Stimulated activated CD4-positive, alpha-beta T cell treated with anti-CD3 and anti-CD28 coated beads, Interleukin-4, amount 100 ng/mL, for 24 hours (primary cell): Measurements from ENCODE around the gene RITA1.

Experiments
- DNase-seq: peaks from one replicate; pipeline ENCODE4 v3.0.0-alpha.2; 2020

Gene RITA1

DNA sequence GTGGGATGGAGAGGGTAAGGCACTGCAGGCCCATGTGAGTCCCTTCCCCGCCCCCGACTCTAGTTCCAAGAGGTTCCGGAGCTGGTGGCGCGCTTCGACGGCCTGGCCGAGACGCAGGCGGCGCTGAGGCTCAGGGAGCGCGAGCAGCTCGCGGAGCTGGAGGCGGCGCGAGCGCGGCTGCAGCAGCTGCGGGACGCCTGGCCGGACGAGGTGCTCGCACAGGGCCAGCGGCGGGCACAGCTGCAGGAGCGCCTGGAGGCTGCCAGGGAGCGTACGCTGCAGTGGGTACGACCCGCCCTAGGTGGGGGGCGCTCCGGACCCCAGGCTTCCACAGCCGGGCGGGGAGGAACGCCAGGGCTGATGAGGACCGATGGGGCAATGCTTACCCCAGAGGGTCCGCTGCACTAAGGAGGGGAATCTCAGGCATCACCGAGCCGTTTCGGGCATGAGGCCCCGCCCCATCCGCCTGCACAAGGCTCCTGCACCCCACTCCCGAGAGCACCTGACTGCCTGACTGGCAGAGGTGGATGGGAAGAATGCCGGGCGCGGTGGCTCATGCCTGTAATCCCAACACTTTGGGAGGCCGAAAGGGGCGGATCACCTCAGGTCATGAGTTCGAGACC lies 31.1 kb upstream of the RITA1 start:
- DNase-seq: no peak

- DNase-seq: no peak
Observed at GRCh38 chr12:113155060-113155459, 30.5 kb upstream of the RITA1 start.

DNA sequence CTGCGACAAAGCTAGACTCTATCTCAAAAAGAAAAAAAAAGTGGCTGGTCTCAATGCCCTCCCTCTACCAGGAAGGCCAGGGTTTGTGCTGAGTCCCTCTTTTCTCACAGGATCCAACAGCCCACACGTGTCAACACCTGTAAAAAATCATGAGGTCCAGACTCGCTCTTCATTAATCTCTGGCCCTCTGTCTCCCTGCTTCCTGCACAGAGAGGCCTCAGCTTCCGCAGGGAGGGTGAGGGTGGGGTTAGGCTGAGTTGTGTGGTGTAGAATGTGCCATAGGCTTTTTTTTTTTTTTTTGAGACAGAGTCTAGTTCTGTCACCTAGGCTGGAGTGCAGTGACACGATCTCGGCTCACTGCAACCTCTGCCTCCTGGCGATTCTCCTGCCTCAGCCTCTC lies 29.9 kb upstream of the RITA1 start:
- DNase-seq: no peak

DNA sequence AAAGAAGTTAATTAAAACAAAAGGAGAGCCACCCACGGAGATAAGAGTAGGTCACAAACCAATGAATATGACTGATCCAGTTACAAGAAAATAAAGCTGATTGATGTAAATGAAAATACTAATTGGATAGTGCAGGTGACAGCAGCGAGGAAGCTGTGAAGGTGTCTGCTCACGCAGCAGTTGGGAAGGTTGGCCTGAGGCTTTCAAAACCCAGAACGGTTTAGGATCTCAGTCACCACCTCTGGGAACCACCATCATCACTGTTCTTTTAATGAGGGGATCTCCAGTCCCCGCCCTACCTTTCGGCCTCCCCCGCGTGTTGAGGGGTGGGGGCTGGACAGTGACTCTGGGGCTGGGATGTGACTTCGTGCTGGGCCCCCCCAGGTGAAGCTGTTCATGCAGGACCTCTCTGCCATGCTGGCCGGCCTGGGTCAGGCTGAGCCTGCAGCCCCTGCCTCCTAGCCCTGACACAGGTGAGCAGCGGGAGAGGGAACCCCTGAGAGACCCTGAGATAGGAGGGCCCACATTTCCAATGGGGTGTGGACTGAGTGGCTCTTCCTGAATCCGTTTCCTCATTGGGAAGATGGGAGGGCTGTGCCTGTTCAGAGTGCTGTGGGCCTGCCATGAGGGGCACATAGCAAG lies 28.2 kb upstream of the RITA1 start:
- no peak for DNase-seq

DNA sequence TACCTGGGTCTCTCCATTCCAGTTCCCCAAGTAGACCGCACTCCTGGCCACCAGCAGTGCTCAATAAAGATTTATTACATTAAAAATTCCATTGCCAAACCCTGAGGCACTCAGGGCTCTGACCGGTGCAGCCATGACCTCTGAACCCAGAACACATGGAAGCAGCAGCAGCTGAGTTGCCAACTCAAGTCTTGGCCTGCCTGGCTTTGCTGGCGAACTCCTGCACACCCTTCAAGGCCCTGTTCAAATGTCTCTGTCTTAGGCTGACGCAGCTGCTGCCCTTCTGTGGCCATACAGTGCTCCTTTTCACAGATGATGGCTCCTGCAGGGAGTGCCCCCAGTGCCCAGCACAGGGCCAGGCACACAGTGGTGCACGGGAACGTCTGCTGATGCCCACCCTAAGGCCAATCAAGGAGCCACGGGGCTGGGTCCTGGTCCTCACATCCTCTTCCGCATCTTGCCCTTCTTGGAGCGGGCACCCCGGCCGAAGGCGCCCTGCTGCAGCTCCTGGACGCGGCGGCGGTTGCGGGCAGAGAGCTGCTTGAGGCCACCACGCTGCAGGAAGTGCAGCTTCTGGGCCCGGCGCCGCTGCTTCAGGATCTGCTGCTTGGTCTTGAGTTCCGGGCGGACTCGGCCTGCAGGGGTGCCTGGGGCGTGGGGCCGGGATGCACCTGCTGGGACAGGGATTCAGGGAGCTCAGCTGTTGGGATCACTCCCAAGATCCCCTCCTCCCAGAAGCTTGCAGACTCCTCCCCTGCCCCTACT lies 26.9 kb upstream of the RITA1 start:
- DNase-seq: no peak

GRCh38 chr12:113159937-113160336 lies 25.6 kb upstream of the RITA1 start:
- DNase-seq: no peak

DNA sequence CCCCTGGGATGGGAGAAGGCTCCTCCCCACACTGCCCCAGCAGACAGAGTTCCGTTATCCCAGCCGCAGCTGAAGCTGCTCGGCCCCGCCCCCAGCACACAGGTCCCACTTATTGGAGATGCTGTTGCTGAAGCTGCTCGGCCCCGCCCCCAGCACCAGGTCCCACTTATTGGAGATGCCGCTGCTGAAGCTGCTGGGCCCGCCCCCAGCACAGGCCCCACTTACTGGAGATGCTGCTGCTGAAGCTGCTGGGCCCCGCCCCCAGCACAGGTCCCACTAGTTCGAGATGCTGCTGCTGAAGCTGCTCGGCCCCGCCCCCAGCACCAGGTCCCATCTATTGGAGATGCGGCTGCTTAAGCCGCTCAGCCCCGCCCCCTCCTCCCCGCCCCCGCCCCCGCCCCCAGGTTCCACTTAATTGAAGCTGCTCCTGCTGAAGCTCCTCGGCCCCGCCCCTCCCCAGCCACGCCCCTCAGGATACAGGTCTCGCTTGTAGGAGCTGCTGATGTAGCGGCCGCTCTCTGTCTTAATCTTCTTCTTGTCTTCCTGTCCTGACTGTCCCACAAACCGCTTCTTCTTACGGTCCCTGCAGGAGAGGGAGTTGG lies 24.0 kb upstream of the RITA1 start:
- DNase-seq: no peak

DNA sequence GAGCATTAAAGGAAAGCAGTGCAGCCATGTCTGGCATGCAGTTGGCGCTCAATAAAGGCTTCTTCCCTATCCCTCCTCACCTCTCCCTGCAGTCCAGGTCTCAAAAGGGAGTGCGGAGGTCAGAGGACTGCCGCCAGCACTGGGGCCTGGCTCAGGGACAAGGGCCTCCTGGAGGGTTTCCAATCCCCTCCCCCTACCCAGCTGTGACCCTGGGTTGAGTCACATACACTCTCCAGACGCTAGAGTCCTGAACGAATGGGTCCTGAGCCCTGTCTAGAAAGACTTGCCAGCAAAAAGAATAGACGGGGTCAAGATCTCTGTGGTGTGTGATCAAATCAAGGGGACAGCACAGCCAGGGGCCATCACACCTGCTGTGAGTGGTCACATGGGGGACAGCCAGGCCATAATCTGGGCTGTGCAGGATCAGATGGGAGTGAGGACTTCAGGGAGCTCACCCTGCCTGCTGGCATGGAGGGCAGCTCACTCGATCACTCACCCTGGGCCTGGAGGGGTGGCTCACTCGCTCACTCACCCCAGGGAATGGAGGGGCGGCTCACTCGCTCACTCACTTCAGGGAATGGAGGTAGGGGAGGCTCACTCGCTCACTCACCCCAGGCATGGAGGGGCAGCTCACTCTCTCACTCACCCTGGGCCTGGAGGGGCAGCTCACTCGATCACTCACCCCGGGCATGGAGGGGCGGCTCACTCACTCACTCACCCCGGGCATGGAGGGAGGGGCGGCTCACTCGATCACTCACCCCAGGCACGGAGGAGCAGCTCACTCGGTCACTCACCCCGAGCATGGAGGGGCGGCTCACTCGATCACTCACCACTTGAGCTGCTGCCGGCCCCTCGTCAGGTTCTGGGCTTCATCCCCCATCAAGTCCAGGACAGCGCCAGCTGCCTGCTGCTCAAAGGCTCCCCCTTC lies 23.2 kb upstream of the RITA1 start:
- DNase-seq: no peak

DNA sequence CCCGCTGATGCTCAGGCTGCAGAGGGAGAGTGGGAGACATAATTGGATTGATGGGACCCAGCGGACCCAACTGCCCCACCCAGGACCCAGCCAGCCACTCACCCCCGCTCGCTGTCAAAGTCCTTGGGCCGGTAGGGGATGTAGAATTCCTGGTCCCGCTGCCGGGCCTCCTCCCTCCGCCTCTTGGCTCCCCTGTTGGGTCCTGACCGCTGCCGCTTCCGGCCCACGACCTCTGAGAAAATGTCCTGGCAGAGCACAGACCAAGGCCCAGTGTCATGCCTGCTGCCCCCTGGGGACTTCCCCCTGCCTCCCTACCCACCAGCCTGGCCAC lies 22.5 kb upstream of the RITA1 start:
- no peak for DNase-seq

DNA sequence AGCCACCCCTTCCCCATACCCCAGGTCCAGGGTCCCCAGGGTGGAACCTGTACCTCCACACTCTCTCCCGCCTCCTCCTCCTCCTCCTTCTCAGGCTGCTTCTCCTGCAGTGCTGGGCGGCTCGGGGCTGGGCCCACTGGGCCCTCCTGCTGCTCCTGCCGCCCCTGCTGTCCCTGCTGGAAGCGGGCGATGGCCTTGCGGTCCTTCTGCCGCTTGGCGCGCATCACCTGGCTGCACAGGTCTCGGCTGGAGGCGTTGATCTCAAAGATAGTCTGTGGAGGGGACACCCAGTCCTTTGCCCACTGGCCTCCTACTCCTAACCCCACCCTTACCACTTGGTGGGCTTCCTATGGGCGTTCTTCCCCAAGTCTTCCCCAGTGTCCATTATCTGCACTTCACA lies 21.5 kb upstream of the RITA1 start:
- DNase-seq: no peak

DNA sequence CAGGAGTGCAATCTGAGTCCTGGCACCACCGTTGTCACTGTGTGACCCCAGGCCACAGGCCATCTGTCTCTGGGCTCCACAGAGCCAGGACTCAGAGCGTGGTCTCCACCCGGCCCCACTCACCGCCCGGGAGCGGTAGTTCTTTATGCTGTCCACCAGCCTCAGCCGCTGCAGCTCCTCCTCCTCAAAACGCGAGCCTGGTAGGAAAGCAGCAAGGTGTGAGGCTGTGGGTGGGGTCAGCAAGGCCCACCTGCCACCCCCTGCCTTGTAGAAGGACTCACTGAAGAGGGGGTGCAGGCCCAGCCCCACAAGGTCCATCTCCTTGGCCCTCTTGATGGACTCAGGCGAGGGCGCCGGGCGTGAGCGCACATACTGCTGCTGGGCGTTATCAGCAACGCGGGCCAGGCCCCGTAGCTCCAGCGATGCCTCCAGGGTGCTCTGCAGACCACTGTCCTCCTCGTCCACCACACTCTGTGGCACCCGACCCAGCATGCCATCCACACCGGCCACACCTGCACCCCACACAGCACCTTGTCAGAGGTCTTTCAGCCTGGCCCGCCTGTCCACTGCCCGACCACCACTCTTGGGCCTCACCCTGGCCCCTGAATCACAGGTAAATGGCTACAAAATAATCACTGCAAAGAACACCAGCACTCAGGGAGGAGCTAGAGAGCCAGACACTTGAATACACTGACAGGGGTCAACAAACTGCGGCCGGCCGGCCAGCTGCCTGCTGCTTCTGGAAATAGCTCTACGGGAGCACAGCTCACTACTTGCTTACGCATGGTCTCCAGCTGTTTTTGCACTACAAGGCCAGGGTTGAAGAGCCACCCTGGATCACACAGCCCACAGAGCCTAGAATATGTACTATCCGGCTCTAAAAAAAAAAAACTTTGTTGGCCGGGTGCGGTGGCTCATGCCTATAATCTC lies 19.7 kb upstream of the RITA1 start:
- DNase-seq: no peak

DNA sequence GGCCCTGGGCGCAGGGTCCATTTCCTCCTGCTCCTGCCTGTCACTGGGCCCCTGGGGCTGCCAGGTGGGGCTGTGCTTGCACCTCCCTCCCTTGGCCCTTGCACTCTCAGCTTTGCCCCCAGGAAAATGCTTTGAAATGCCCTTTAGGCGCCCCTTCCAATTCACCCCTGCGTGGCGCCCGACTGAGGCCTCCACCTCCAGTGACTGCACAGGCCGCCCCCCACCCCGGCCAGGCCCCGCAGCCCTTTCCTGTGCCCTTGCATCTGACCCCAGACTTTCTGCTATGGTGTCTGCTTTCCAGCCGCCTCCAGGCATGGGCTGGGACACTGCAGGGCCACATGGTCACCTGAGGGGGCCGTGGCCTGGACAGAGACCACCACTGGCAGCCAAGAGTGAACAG lies 17.7 kb upstream of the RITA1 start:
- DNase-seq: no peak

- no peak for DNase-seq
Observed at GRCh38 chr12:113169697-113170096, 15.8 kb upstream of the RITA1 start.

GRCh38 chr12:113170457-113170856 lies 15.1 kb upstream of the RITA1 start:
- no peak for DNase-seq

GRCh38 chr12:113170926-113171325 lies 14.6 kb upstream of the RITA1 start:
- DNase-seq: no peak

GRCh38 chr12:113171543-113171942 lies 14.0 kb upstream of the RITA1 start:
- no peak for DNase-seq

DNA sequence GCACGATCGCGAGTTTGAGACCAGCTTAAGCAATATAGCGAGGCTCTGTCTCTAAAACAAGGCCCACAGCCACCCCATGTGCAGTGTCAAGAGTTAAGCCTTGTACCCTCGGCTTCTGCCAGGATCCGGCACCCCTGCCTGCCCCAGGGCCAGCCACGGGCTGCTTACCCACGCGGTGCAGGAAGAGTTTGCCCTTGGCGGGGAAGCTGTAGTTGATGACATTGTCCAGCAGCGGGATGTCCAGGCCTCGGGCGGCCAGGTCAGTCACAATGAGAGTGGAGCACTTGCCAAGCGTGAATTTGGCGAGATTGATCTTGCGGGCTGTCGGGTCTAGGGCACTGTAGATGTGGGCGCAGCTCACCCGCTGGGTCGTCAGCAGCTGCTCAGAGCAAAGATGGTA lies 13.3 kb upstream of the RITA1 start:
- DNase-seq: no peak

DNA sequence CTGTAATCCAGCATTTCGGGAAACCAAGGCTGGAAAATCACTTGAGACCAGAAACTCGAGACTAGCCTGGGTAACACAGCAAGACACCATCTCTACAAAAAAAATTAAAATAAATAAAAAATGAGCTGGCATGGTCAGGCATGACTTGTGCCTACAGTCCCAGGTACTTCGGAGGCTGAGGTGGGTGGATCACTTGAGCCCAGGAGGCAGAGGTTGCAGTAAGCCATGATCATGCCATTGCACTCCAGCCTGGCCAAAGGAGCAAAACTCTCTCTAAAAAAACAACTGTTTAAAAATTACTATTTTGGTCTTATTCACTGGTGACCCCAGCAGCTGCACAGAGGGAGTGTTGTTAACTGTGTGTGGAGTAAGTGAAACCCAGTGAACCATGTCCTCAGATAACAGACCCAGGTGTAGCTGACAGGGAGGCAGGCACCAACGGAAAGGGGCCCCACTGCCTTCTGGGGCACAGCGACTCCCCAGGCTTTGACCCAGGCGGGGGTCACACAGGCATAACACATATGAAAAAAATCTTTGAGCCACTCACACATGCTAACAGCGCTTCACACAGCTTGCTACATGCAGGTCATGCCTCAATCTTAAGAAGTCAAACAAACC lies 12.3 kb upstream of the RITA1 start:
- no peak for DNase-seq

- peak; percentile 85 for DNase-seq
Observed at GRCh38 chr12:113174461-113175384, 10.8 kb upstream of the RITA1 start.

DNA sequence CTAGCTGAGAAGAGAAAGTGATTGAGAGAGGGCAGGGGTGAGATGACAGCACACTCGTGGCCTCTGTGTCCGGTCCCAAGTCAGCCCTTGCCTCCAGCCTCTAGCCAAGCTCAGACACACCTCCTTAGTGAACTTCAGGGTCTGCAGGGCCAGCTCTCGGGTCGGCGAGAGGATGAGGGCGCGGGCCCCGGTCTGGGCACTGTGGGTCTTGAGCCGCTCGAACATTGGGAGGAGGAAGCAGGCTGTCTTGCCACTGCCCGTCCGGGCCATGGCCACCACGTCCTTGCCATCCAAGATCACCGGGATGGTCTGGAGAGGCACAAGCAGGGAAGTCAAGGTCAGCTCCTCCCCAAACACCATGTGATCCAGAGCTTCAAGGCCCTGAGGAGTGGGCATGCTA lies 6.5 kb upstream of the RITA1 start:
- no peak for DNase-seq
